ENCODE data around the gene MYRFL.

GRCh38 chr12:69824966-69825560 is at the start of gene MYRFL:
- no peak for TF ChIP-seq POLR2AphosphoS5 (IDR thresholded peaks at IDR 0.05)
- TF ChIP-seq CTCF (IDR thresholded peaks at IDR 0.05): no peak
- TF ChIP-seq EP300 (IDR thresholded peaks at IDR 0.05): no peak
- no peak for TF ChIP-seq POLR2A (IDR thresholded peaks at IDR 0.05; ENCODE audit: low read depth)
